ENCODE measurements around the gene LRRC8D. TPM values are rescaled to one million over a fixed set of nuclear protein-coding genes. Genes with fewer than 3 reads are reported as not detected.
A peak's percentile ranks its signal among the peaks of the same experiment; 100 is the strongest.

Gene LRRC8D
- total and polyA plus RNA-seq, 2 of the 4 experiments (the other 2 are of a cell fraction), result 34.1 to 35.3 TPM

DNA sequence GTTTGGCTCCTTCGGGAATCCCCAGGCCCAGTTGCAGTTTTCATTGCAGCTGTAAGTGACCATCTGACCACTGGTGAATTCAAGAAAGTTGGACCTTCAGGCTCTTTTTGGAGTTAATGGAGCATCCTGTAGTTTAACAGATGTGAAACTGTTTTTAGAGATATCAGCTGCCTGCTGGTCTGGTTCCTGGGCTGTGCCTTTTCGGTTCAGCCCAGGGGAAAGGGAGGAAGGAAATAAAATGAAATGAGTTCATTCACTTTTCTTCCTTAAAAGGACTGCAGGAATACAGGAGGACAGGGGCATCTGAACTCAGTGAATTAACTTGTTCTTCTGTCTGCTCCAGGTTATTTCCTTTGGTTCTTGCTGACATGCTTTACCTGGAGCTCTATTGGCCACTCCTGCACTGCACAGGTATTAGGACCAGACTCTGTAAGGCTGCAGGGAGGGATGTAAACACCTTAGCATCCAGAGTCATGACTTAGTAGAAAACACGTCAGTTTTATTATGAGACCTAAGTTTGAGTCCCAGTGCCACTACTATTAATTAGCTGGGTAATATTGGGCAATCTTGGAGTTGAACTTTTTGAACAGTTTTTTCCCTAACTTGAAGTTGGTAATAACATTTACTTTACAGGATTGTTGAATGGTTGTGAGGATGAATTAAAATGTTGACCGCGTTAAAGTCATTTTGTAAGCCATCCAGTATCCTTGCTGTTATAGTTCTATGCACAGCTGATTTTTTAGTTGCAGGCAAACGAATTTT, 83.6 kb downstream of the LRRC8D start:
- Histone ChIP-seq H3K27ac (ENCODE audit: insufficient read depth, low read length) (peak overlapping the region; percentile 31; the same call in 1 of the 2 replicates), H3K18ac (ENCODE audit: low read depth, low read length) (peak overlapping the region; percentile 50; the same call in 1 of the 2 replicates), H3K4me1 (ENCODE audit: control insufficient read depth, insufficient read depth, low read length) (peaks cover 28% of the 10 kb centered on the region), H3K27me3 (ENCODE audit: control insufficient read depth, insufficient read depth, low read length) (no peaks in the 10 kb centered on the region), H4K20me1 (ENCODE audit: insufficient read depth, low read length) (no peaks in the 10 kb centered on the region), H2AK5ac (ENCODE audit: low read depth, low read length) (peak overlapping the region; percentile 82), H4K91ac (ENCODE audit: insufficient read depth, low read depth, low read length) (peak overlapping the region; percentile 69), H3K14ac (replicated peaks; ENCODE audit: low read depth, low read length) (0 out of 2 replicates have a peak overlapping the region, but pooled peaks have one; percentile 51), H3K36me3 (ENCODE audit: control insufficient read depth, insufficient read depth, low read length) (no peaks in the 10 kb centered on the region), H3K4me3 (ENCODE audit: insufficient read depth, low read depth, low read length) (no peak overlapping the region), H3K56ac (ENCODE audit: extremely low read depth, insufficient read depth, low read length) (no peak overlapping the region), H2AFZ (replicated peaks; ENCODE audit: low read length, poor library complexity) (no peak overlapping the region), H3K79me1 (ENCODE audit: low read depth in 1 of 2, low read length in 2 of 2) (peaks cover 26 to 47% of the 10 kb centered on the region in 2 experiments), H3K9me1 (ENCODE audit: insufficient read depth, low read length) (peaks cover 16% of the 10 kb centered on the region), H3K9me3 (ENCODE audit: control insufficient read depth, insufficient read depth, low read length) (no peaks in the 10 kb centered on the region), H2BK20ac (ENCODE audit: low read depth, low read length) (peak overlapping the region; percentile 40; the same call in 1 of the 2 replicates), H2AK9ac (replicated peaks; ENCODE audit: low read depth, low read length, poor library complexity) (no peak overlapping the region), H3K23ac (ENCODE audit: low read depth, low read length) (peak overlapping the region; percentile 11; the same call in 1 of the 2 replicates), H4K5ac (ENCODE audit: low read depth, low read length) (peak overlapping the region; percentile 51; the same call in 1 of the 2 replicates), H4K8ac (ENCODE audit: low read depth in 2 of 2, low read length in 2 of 2) (peak overlapping the region; percentile 52 to 65; a peak in 3 of 4 replicates), H3K4ac (ENCODE audit: low read depth, low read length) (peak overlapping the region; percentile 78), H2BK5ac (ENCODE audit: low read depth, low read length, poor library complexity, severe bottlenecking) (peak overlapping the region; percentile 36), H2BK120ac (ENCODE audit: low read depth, low read length) (peak overlapping the region; percentile 68), H3K9ac (ENCODE audit: low read depth, low read length) (no peak overlapping the region), H3K4me2 (ENCODE audit: low read depth, low read length) (no peak overlapping the region), H2BK15ac (ENCODE audit: low read depth, low read length) (peak overlapping the region; percentile 45; the same call in 1 of the 3 replicates)
- intact Hi-C loops (cut with micrococcal nuclease), result no loop called here
- BruUV-seq (replicated peaks), result no TSS peak
- in situ Hi-C loops (cut with MboI; ENCODE audit: low sequenced_read_pairs), result no loop called here
- dilution Hi-C loops (cut with HindIII; ENCODE audit: low sequenced_read_pairs, unreplicated experiment), result no loop called here
- TF ChIP-seq CEBPB (IDR thresholded peaks at IDR 0.05; ENCODE audit: low read depth, low read length) (peak; percentile 24; the same call in 1 of the 2 replicates), POLR2A (IDR thresholded peaks at IDR 0.05; ENCODE audit: low read depth, low read length) (no peak), SMC3 (IDR thresholded peaks at IDR 0.05; ENCODE audit: low read depth, low read length) (no peak), MAZ (IDR thresholded peaks at IDR 0.05; ENCODE audit: borderline replicate concordance, low read depth, low read length) (no peak), BHLHE40 (IDR thresholded peaks at IDR 0.05; ENCODE audit: low read depth, low read length) (no peak), FOS (IDR thresholded peaks at IDR 0.05; ENCODE audit: low read depth, low read length) (no peak)
- TF ChIP-seq, protein P1, sequence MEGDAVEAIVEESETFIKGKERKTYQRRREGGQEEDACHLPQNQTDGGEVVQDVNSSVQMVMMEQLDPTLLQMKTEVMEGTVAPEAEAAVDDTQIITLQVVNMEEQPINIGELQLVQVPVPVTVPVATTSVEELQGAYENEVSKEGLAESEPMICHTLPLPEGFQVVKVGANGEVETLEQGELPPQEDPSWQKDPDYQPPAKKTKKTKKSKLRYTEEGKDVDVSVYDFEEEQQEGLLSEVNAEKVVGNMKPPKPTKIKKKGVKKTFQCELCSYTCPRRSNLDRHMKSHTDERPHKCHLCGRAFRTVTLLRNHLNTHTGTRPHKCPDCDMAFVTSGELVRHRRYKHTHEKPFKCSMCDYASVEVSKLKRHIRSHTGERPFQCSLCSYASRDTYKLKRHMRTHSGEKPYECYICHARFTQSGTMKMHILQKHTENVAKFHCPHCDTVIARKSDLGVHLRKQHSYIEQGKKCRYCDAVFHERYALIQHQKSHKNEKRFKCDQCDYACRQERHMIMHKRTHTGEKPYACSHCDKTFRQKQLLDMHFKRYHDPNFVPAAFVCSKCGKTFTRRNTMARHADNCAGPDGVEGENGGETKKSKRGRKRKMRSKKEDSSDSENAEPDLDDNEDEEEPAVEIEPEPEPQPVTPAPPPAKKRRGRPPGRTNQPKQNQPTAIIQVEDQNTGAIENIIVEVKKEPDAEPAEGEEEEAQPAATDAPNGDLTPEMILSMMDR (conservative IDR thresholded peaks at IDR 0.05; ENCODE audit: low read depth, low read length), result no peak
- TF ChIP-seq, protein P2, sequence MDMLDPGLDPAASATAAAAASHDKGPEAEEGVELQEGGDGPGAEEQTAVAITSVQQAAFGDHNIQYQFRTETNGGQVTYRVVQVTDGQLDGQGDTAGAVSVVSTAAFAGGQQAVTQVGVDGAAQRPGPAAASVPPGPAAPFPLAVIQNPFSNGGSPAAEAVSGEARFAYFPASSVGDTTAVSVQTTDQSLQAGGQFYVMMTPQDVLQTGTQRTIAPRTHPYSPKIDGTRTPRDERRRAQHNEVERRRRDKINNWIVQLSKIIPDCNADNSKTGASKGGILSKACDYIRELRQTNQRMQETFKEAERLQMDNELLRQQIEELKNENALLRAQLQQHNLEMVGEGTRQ (IDR thresholded peaks at IDR 0.05; ENCODE audit: low read depth, low read length), result no peak
- POLR2A ChIA-PET (ENCODE audit: unreplicated experiment), result no interaction called here
- DNase-seq (no peak), ATAC-seq (ENCODE audit: low read depth) (no peak)
- WGBS, 2 experiments (ENCODE audit: extremely low coverage in 2 of 2, insufficient read length in 1 of 2), result no CpG with 5 or more reads among the region's 6 CpGs
- CTCF ChIA-PET, result interaction anchor here (0.6 kb wide), 1 partner anchor 1786 kb away, joined by 3 read pairs; no protein-coding TSS in a partner anchor
